SK-N-SH treated with all-trans-retinoic acid at 6 μM for 48 hours (cell line): ENCODE data around the gene PPP1R1C.

Experiments used
- ATAC-seq: fragments of 200-7000 bp; cut with Tn5 transposase; 3 replicates; pipeline ENCODE4 v1.9.1; 2020; ENCODE audit warnings: mild to moderate bottlenecking, moderate library complexity
- ARNTL ChIP-seq: fragments of 450-650 bp; formaldehyde crosslinking; IDR thresholded peaks from 2 replicates; pipeline ENCODE4 v1.5.0; 2020; ENCODE audit warnings: low read depth, mild to moderate bottlenecking, moderate library complexity, borderline replicate concordance
- BACH2 ChIP-seq: fragments of 250-450 bp; sonication (Bioruptor Pico); IDR thresholded peaks from 2 replicates; pipeline ENCODE4 v1.9.0; 2021; ENCODE audit warnings: mild to moderate bottlenecking, borderline replicate concordance
- CSDC2 ChIP-seq: fragments of 250-450 bp; sonication (Bioruptor Pico); IDR thresholded peaks from 2 replicates; pipeline ENCODE4 v1.5.0; 2020; ENCODE audit warnings: mild to moderate bottlenecking, moderate library complexity
- CSRNP3 ChIP-seq: fragments of 250-450 bp; sonication (Bioruptor Pico); IDR thresholded peaks from 2 replicates; pipeline ENCODE4 v1.5.1; 2021; ENCODE audit warnings: mild to moderate bottlenecking, moderate library complexity
- ESRRG ChIP-seq: fragments of 250-450 bp; sonication (Bioruptor Pico); IDR thresholded peaks from 2 replicates; pipeline ENCODE4 v1.6.1; 2021; ENCODE audit warnings: mild to moderate bottlenecking
- ISL1 ChIP-seq: fragments of 250-450 bp; sonication (Bioruptor Pico); IDR thresholded peaks from 2 replicates; pipeline ENCODE4 v2.1.2; 2022; ENCODE audit warnings: mild to moderate bottlenecking, moderate library complexity
- OSR1 ChIP-seq: fragments of 250-450 bp; sonication (Bioruptor Pico); IDR thresholded peaks from 2 replicates; pipeline ENCODE4 v1.8.0; 2022; ENCODE audit warnings: moderate library complexity, mild to moderate bottlenecking, inconsistent platforms
- PATZ1 ChIP-seq: fragments of 250-450 bp; sonication (Bioruptor Pico); IDR thresholded peaks from 2 replicates; pipeline ENCODE4 v1.8.0; 2020; ENCODE audit warnings: mild to moderate bottlenecking, moderate library complexity, borderline replicate concordance
- POU6F1 ChIP-seq: fragments of 250-450 bp; sonication (Bioruptor Pico); IDR thresholded peaks from 2 replicates; pipeline ENCODE4 v1.8.0; 2021; ENCODE audit warnings: low read depth, mild to moderate bottlenecking, moderate library complexity, borderline replicate concordance
- PPARA ChIP-seq: fragments of 250-450 bp; sonication (Bioruptor Pico); IDR thresholded peaks from 2 replicates; pipeline ENCODE4 v1.5.0; 2020; ENCODE audit warnings: mild to moderate bottlenecking, borderline replicate concordance
- RARB ChIP-seq: fragments of 250-450 bp; sonication (Bioruptor Pico); IDR thresholded peaks from 2 replicates; pipeline ENCODE4 v1.8.0; 2021; ENCODE audit warnings: mild to moderate bottlenecking, moderate library complexity
- SNAI2 ChIP-seq: fragments of 250-450 bp; sonication (Bioruptor Pico); IDR thresholded peaks from 2 replicates; pipeline ENCODE4 v1.5.0; 2020; ENCODE audit warnings: mild to moderate bottlenecking, moderate library complexity
- TCF4 ChIP-seq: fragments of 250-450 bp; sonication (Bioruptor Pico); IDR thresholded peaks from 2 replicates; pipeline ENCODE4 v1.8.0; 2021; ENCODE audit warnings: mild to moderate bottlenecking, moderate library complexity, borderline replicate concordance
- TOX ChIP-seq: fragments of 250-450 bp; sonication (Bioruptor Pico); IDR thresholded peaks from 2 replicates; pipeline ENCODE4 v1.8.0; 2021; ENCODE audit warnings: mild to moderate bottlenecking, moderate library complexity, borderline replicate concordance
- TSHZ2 ChIP-seq: fragments of 250-450 bp; sonication (Bioruptor Pico); IDR thresholded peaks from 2 replicates; pipeline ENCODE4 v1.5.0; 2020; ENCODE audit warnings: mild to moderate bottlenecking, moderate library complexity
- ZC3H10 ChIP-seq: fragments of 250-450 bp; sonication (Bioruptor Pico); IDR thresholded peaks from 2 replicates; pipeline ENCODE4 v1.5.1; 2021; ENCODE audit warnings: mild to moderate bottlenecking, moderate library complexity
- ZFP3 ChIP-seq: fragments of 250-450 bp; sonication (Bioruptor Pico); IDR thresholded peaks from 2 replicates; pipeline ENCODE4 v1.5.0; 2020; ENCODE audit warnings: mild to moderate bottlenecking, moderate library complexity
- ZFP30 ChIP-seq: fragments of 450-650 bp; formaldehyde crosslinking; IDR thresholded peaks from 2 replicates; pipeline ENCODE4 v1.5.0; 2022; ENCODE audit warnings: mild to moderate bottlenecking, moderate library complexity
- ZNF565 ChIP-seq: fragments of 450-650 bp; formaldehyde crosslinking; conservative IDR thresholded peaks from 2 replicates; pipeline ENCODE4 v1.5.0; 2020; ENCODE audit warnings: low read depth, mild to moderate bottlenecking, moderate library complexity
- ZNF70 ChIP-seq: fragments of 450-650 bp; formaldehyde crosslinking; IDR thresholded peaks from 2 replicates; pipeline ENCODE4 v1.5.0; 2020; ENCODE audit warnings: mild to moderate bottlenecking, moderate library complexity

Gene PPP1R1C

GRCh38 chr2:182128821-182129707 lies 143.4 kb downstream of the PPP1R1C start:
- peak; percentile 68 for ATAC-seq
- TF ChIP-seq RARB (no peak), ISL1 (CRISPR knock-in tag) (peak; percentile 91), TCF4 (CRISPR knock-in tag) (no peak), ZNF565 (no peak), ZC3H10 (CRISPR knock-in tag) (0 out of 2 replicates have a peak, but pooled peaks have one; percentile 43), TSHZ2 (CRISPR knock-in tag) (no peak), TOX (0 out of 2 replicates have a peak, but pooled peaks have one; percentile 24), CSRNP3 (CRISPR knock-in tag) (no peak), ZFP30 (CRISPR knock-in tag) (no peak)

GRCh38 chr2:182132605-182133004 lies 147.0 kb downstream of the PPP1R1C start:
- peak; percentile 67 for ATAC-seq
- TF ChIP-seq PATZ1 (CRISPR knock-in tag) (no peak), POU6F1 (CRISPR knock-in tag) (no peak), CSRNP3 (CRISPR knock-in tag) (no peak), PPARA (CRISPR knock-in tag) (no peak), SNAI2 (CRISPR knock-in tag) (no peak), OSR1 (CRISPR knock-in tag) (no peak), TCF4 (CRISPR knock-in tag) (no peak), ZNF70 (CRISPR knock-in tag) (no peak), TSHZ2 (CRISPR knock-in tag) (no peak), ZFP30 (CRISPR knock-in tag) (no peak), ARNTL (CRISPR knock-in tag) (no peak), ZFP3 (CRISPR knock-in tag) (no peak), CSDC2 (CRISPR knock-in tag) (no peak), RARB (no peak), ESRRG (CRISPR knock-in tag) (no peak), BACH2 (CRISPR knock-in tag) (no peak), TOX (no peak)
- TF ChIP-seq, all 23 proteins: peak for 0
